Thyroid gland (tissue), 4 donors: ENCODE data around the gene SRSF6. TPM values are rescaled to one million over a fixed set of nuclear protein-coding genes. Genes with fewer than 3 reads are reported as not detected.

Experiments used
- DNase-seq, 2 donors: peaks; one replicate each; pipeline ENCODE4 v3.0.0-alpha.2; 2019
- H3K27ac ChIP-seq, 3 donors: fragments of 200-600 bp; sonication (generic); 1 replicate in 2 of 3; 2 replicates in 1 of 3; pipeline ENCODE4 v1.5.1; 2016 to 2019; ENCODE audit warnings: mild to moderate bottlenecking in 1 of 3, moderate library complexity in 1 of 3
- H3K27me3 ChIP-seq: fragments of 200-600 bp; sonication (generic); one replicate; pipeline ENCODE4 v1.5.1; 2019
- H3K36me3 ChIP-seq, 2 donors: fragments of 200-600 bp; sonication (generic); one replicate each; pipeline ENCODE4 v1.5.1; 2016 to 2019
- H3K4me1 ChIP-seq, 2 donors: fragments of 200-600 bp; sonication (generic); one replicate each; pipeline ENCODE4 v1.5.1; 2017 to 2019
- H3K4me3 ChIP-seq, 3 donors: fragments of 200-600 bp; sonication (generic); replicated peaks in 1 of 3; 1 replicate in 2 of 3; 2 replicates in 1 of 3; pipeline ENCODE4 v1.5.1; 2016; ENCODE audit warnings: mild to moderate bottlenecking in 1 of 3
- H3K9me3 ChIP-seq: fragments of 200-600 bp; sonication (generic); one replicate; pipeline ENCODE4 v1.5.1; 2017
- POLR2A ChIP-seq, 2 donors: fragments of 450-650 bp; IDR thresholded peaks; one replicate each; pipeline ENCODE4 v1.6.1; 2017; ENCODE audit warnings: antibody characterized with exemption in 2 of 2, mild to moderate bottlenecking in 2 of 2, moderate library complexity in 1 of 2
- WGBS, 2 donors: methylation state at CpG; one replicate each; pipeline ENCODE4 v1.1.5; 2017; 5-methylcytosine and 5-hydroxymethylcytosine counted together
- intact Hi-C: fragments of 100-400 bp; cut with DNase I; formaldehyde crosslinking; loops from one replicate; pipeline ENCODE4 v1.15.1; 2023
- total RNA-seq, 4 donors: library from RNA; depleted of rRNA; stranded (reverse); fragments of >200 nt; gene quantifications; one replicate each; pipeline ENCODE4 v1.2.3, GENCODE V29; 2016
- TF ChIP-seq, protein P1 (sequence below), 6 experiments: fragments of 200-600 bp in 3 of 6; fragments of 450-650 bp in 3 of 6; sonication (generic) in 3 of 6; IDR thresholded peaks; one replicate each; pipeline ENCODE4 v1.5.1; 2016 to 2019; ENCODE audit warnings: antibody characterized with exemption in 6 of 6, mild to moderate bottlenecking in 2 of 6, inconsistent platforms in 1 of 6, moderate library complexity in 1 of 6

The SRSF6 gene
- total RNA-seq, 4 donors from 2014 or later = 92.3 to 110 (median 97.2) TPM

DNA sequence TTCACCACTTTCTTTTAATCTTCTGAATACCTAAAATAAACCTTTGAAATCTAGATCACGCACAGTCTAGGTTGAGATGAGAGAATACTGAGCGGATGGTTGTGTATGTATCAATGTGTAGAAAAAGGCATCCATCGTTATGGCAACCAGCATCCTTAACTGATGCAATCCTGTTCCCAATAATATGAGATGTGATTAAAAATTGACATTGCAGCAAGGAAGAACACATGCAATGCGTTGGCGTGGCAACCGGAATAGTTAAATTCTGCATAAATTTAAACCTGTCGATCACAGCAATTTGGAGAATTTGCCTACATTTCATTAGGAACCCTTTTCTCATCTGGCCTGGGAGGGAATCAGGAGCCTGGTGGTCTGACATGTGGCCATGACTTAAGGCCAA lies 48.5 kb downstream of the SRSF6 start:
- Histone ChIP-seq H3K4me1 (peaks cover 9% of the 10 kb centered on the region in 2 donors), H3K4me3 (no peak overlapping the region), H3K27me3 (no peaks in the 10 kb centered on the region), H3K9me3 (no peaks in the 10 kb centered on the region), H3K27ac (no peak overlapping the region), H3K36me3 (no peaks in the 10 kb centered on the region)
- intact Hi-C loops = no loop called here
- no peak for TF ChIP-seq POLR2A (IDR thresholded peaks at IDR 0.05)
- TF ChIP-seq, protein P1, sequence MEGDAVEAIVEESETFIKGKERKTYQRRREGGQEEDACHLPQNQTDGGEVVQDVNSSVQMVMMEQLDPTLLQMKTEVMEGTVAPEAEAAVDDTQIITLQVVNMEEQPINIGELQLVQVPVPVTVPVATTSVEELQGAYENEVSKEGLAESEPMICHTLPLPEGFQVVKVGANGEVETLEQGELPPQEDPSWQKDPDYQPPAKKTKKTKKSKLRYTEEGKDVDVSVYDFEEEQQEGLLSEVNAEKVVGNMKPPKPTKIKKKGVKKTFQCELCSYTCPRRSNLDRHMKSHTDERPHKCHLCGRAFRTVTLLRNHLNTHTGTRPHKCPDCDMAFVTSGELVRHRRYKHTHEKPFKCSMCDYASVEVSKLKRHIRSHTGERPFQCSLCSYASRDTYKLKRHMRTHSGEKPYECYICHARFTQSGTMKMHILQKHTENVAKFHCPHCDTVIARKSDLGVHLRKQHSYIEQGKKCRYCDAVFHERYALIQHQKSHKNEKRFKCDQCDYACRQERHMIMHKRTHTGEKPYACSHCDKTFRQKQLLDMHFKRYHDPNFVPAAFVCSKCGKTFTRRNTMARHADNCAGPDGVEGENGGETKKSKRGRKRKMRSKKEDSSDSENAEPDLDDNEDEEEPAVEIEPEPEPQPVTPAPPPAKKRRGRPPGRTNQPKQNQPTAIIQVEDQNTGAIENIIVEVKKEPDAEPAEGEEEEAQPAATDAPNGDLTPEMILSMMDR (IDR thresholded peaks at IDR 0.05) = no peak
- WGBS, 2 donors = 94 to 96% methylated on average over 7 of the region's 7 CpGs
- no peak for DNase-seq

- H3K27me3 ChIP-seq = no peaks in the 10 kb centered on the region
- H3K36me3 ChIP-seq = no peaks in the 10 kb centered on the region
- H3K4me3 ChIP-seq = peak within 1 kb of the TSS; percentile 31 to 57 (median 33)
- 3 to 9% methylated on average over 30 to 44 of the region's 95 CpGs for WGBS, 2 donors
- no peaks in the 10 kb centered on the region for H3K9me3 ChIP-seq
- H3K4me1 ChIP-seq = peaks cover 9% of the 10 kb centered on the region in 2 donors
- intact Hi-C loops = no loop called here
- H3K27ac ChIP-seq = no peak within 1 kb of the TSS
- peak in 1 of 2 donors; percentile 58 for TF ChIP-seq POLR2A (IDR thresholded peaks at IDR 0.05)
- TF ChIP-seq, protein P1 (IDR thresholded peaks at IDR 0.05) = peak in 1 of 6 experiments; percentile 6
- DNase-seq = peak; percentile 74
Measured at GRCh38 chr20:43507150-43508080, 49.7 kb downstream of the SRSF6 start, which contains the start of gene L3MBTL1. TSS of gene L3MBTL1 (plus strand) at chr20:43507697. CDS start at chr20:43513504, 5,807 bp downstream.

DNA sequence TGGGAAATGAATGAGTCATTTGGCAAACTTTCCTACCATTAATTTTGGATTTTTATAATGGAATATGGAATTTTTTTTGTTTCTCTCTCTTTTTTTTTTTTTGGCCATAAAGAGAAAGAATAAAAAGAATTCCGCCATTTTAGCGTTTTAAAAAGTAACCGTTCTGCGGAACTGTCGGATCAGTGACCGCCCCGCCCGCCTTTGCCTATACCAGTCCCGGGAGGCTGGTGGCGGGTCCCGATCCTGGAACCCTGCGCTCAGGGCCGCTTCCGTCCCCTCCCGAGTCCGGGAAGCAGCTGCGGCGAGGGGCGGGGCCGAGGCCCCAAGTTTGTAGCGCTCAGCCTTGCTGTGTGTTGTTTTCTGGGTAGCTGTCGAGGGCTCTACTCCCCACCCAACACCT lies 50.4 kb downstream of the SRSF6 start:
- TF ChIP-seq POLR2A (IDR thresholded peaks at IDR 0.05) = no peak
- TF ChIP-seq, protein P1 (IDR thresholded peaks at IDR 0.05) = no peak
- 10 to 12% methylated on average over 19 to 22 of the region's 22 CpGs for WGBS, 2 donors
- Histone ChIP-seq H3K4me3 (peak overlapping the region in 2 of 3 donors; percentile 31 to 57), H3K27me3 (no peaks in the 10 kb centered on the region), H3K27ac (no peak overlapping the region), H3K4me1 (peaks cover 11 to 12% of the 10 kb centered on the region in 2 donors), H3K9me3 (no peaks in the 10 kb centered on the region), H3K36me3 (no peaks in the 10 kb centered on the region)
- intact Hi-C loops = no loop called here
- DNase-seq = peak in 1 of 2 donors; percentile 6

DNA sequence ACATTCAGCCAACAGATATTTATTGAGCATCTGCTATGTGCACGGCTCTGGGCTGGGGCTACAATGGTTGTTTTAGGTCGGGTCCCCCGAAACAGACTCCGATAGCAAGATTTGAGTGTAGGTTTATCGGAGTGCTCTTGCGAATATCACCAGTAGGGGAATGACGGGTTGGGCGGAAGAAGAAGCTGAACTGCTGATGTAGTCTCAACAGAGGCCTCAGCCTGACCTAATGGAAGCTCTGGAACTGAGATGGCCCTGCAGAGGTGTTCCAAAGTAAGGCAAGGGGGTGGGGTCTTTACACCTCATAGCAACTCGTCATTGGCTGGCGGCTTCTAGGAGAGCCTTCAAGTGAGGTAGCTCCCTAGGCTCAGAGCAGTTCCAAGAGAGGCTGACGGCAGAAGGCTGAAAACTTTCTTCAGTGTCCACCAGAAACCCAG lies 50.9 kb downstream of the SRSF6 start:
- no peak overlapping the region for H3K27ac ChIP-seq
- no peaks in the 10 kb centered on the region for H3K27me3 ChIP-seq

More for the DNA sequence above, 50.9 kb downstream of the SRSF6 start:
- WGBS, 2 donors = 75 to 84% methylated on average over 11 of the region's 11 CpGs
- Histone ChIP-seq H3K36me3 (no peaks in the 10 kb centered on the region), H3K4me1 (peaks cover 16% of the 10 kb centered on the region in 2 donors), H3K4me3 (no peak overlapping the region), H3K9me3 (no peaks in the 10 kb centered on the region)
- no peak for TF ChIP-seq POLR2A (IDR thresholded peaks at IDR 0.05)
- TF ChIP-seq, protein P1 (IDR thresholded peaks at IDR 0.05) = no peak
- peak in 1 of 2 donors; percentile 7 for DNase-seq
- intact Hi-C loops = no loop called here
